OCI-LY1 (cell line): ENCODE results near the gene KRTAP5-1.

Experiments
- CTCF ChIP-seq: fragments of 200-600 bp; sonication (generic), shearing (Covaris generic); IDR thresholded peaks from 2 replicates; pipeline ENCODE4 v1.5.1; 2017; ENCODE audit warnings: mild to moderate bottlenecking, antibody characterized with exemption, low read length, moderate library complexity, mixed read lengths
- EZH2 ChIP-seq: fragments of 200-600 bp; sonication (generic), shearing (Covaris generic); IDR thresholded peaks from 2 replicates; pipeline ENCODE4 v1.8.0; 2017; ENCODE audit warnings: borderline replicate concordance, mixed run types, mild to moderate bottlenecking, antibody characterized with exemption, low read length, moderate library complexity, mixed read lengths

DNA sequence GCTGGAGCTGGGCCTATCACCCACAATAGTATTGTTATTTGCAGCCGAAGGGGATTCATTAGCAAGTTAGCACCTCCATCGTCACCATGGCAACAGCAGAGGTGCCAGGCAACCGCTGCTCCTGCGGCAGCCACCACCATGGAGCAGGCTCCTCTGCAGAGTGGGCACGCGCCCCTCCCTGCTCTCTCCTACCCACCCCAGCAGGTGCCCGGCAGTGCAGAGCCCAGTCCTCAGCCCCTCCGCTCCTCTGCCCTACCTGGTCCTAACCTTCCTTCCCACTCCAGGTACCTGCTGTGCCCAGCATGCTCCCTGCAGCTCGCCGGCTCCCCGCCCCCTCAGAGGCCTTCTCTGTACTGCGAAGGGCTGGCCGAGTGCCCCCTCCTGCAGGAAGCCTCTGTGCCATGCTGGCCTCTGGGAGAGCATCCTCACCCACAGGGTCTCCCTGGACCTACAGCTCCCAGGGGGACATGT is 16.6 kb downstream of the KRTAP5-1 start:
- TF ChIP-seq CTCF (no peak), EZH2 (no peak)
